Keratinocyte (primary cell): ENCODE measurements around the gene TIGD6.

ENCODE experiments used
- CTCF ChIP-seq, 3 experiments: IDR thresholded peaks in 1 of 3; conservative IDR thresholded peaks in 1 of 3; optimal IDR thresholded peaks in 1 of 3; 2 replicates in 2 of 3; 3 replicates in 1 of 3; pipeline versions ENCODE3 to v1.5.1; 2011; ENCODE audit warnings: low read length in 3 of 3, mild to moderate bottlenecking in 3 of 3, moderate library complexity in 2 of 3, control low read depth in 1 of 3, inconsistent platforms in 1 of 3; ENCODE audit not compliant: insufficient read depth in 2 of 3; ENCODE audit errors: extremely low read depth in 1 of 3
- EZH2 ChIP-seq: IDR thresholded peaks from one replicate; pipeline ENCODE4 v1.6.1; 2012; ENCODE audit warnings: inconsistent platforms, mild to moderate bottlenecking, low read length, moderate library complexity

- no peak for TF ChIP-seq EZH2
- no peak for TF ChIP-seq CTCF (optimal IDR thresholded peaks at IDR 0.05 in 1 of 3, IDR thresholded peaks at IDR 0.05 in 1 of 3, conservative IDR thresholded peaks at IDR 0.05 in 1 of 3; ENCODE audit: extremely low read depth in 1 of 3, insufficient read depth in 2 of 3, low read length in 3 of 3)
These were observed 54.3 kb downstream of the TIGD6 start for GRCh38 chr5:149946118-149946517.
